ENCODE measurements around the gene MAGI2. TPM values are rescaled to one million over a fixed set of nuclear protein-coding genes. Genes with fewer than 3 reads are reported as not detected.

Gene MAGI2
- total RNA-seq, 1 experiment from 2014 or later = 14.3 TPM

DNA sequence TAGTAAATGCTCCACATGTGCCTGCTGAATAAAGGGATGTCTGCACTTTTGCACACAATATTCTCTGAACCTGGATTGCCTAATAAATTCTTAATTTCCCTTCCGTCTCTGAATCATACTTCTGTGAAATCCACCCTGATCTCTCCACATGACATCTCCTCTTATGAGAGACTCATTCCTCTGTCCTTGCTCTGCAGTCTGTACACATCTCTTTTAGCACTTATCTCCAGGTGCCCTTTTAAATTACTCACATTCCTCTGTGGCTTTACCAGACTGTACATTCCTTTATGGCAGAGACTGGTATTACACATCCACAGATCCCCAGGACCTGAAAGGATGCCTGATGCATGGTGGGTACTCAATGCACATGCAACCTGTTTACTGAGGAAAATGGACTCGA, 1127.3 kb downstream of the MAGI2 start:
- no peak overlapping the region for H3K23ac ChIP-seq (ENCODE audit: insufficient read length, low read depth, low read length)
- H3K79me2 ChIP-seq (ENCODE audit: insufficient read depth, low read length) = no peaks in the 10 kb centered on the region
- Mint-ChIP-seq H3K27me3 (ENCODE audit: low read depth) (no peaks in the 10 kb centered on the region), H3K36me3 (ENCODE audit: insufficient read depth in 1 of 3, low read depth in 3 of 3) (no peaks in the 10 kb centered on the region; a peak in 1 of 7 replicates), H3K4me1 (peaks cover 2 to 4% of the 10 kb centered on the region in 2 experiments; a peak in 2 of 4 replicates), H3K4me3 (no peak overlapping the region), H3K27ac (no peak overlapping the region), H3K9me3 (no peaks in the 10 kb centered on the region; a peak in 1 of 5 replicates)
- H3K4me1 ChIP-seq (ENCODE audit: insufficient read depth, low read length) = no peaks in the 10 kb centered on the region
- no peaks in the 10 kb centered on the region for H3K27me3 ChIP-seq (ENCODE audit: insufficient read depth, low read length)
- no peak overlapping the region for H3K14ac ChIP-seq (ENCODE audit: insufficient read depth, low read length)
- H4K20me1 ChIP-seq (ENCODE audit: control insufficient read depth, insufficient read depth, insufficient read length) = no peaks in the 10 kb centered on the region
- no peak overlapping the region for H3K4me2 ChIP-seq (ENCODE audit: insufficient read depth, insufficient read length, low read length)
- H2BK15ac ChIP-seq (ENCODE audit: low read depth, low read length) = no peak overlapping the region
- H3K18ac ChIP-seq (ENCODE audit: insufficient read length, low read depth, low read length) = no peak overlapping the region
- no peaks in the 10 kb centered on the region for H3K9me3 ChIP-seq (ENCODE audit: control insufficient read depth, low read depth, low read length)
- WGBS (ENCODE audit: extremely low coverage, insufficient read length, low lambda C conversion rate) = no CpG with 5 or more reads among the region's 2 CpGs
- H4K91ac ChIP-seq (ENCODE audit: insufficient read length, low read depth, low read length) = no peak overlapping the region
- no peak overlapping the region for H2BK5ac ChIP-seq (ENCODE audit: insufficient read length, low read length)
- no peak overlapping the region for H2BK12ac ChIP-seq (ENCODE audit: insufficient read length, low read depth, low read length)
- H3T11ph ChIP-seq (ENCODE audit: low read length) = no peak overlapping the region
- H3K4ac ChIP-seq (ENCODE audit: low read depth, low read length) = no peak overlapping the region
- no peak for DNase-seq
- no peak overlapping the region for H4K5ac ChIP-seq (ENCODE audit: insufficient read length, low read depth, low read length)
- H4K8ac ChIP-seq (replicated peaks; ENCODE audit: insufficient read length, low read depth, low read length) = no peak overlapping the region
- no peak for TF ChIP-seq CTCF (conservative IDR thresholded peaks at IDR 0.05)
- H3K56ac ChIP-seq (ENCODE audit: insufficient read length, low read depth, low read length) = no peak overlapping the region
- no peak overlapping the region for H2AK5ac ChIP-seq (ENCODE audit: insufficient read length, low read length)
- no peak overlapping the region for H3K27ac ChIP-seq (ENCODE audit: insufficient read length, low read depth, low read length)
- no peak overlapping the region for H2BK120ac ChIP-seq (ENCODE audit: low read depth, low read length, poor library complexity, severe bottlenecking)
- no peaks in the 10 kb centered on the region for H3K79me1 ChIP-seq (ENCODE audit: insufficient read depth, low read depth, low read length, poor library complexity, severe bottlenecking)
- H3K23me2 ChIP-seq (ENCODE audit: insufficient read length, low read depth, low read length, poor library complexity, severe bottlenecking) = no peaks in the 10 kb centered on the region
- H2BK20ac ChIP-seq (ENCODE audit: low read depth, low read length, poor library complexity, severe bottlenecking) = no peak overlapping the region
- H2AFZ ChIP-seq (ENCODE audit: low read length) = no peak overlapping the region
- H3K9ac ChIP-seq (ENCODE audit: extremely low read depth, insufficient read length, low read length) = no peak overlapping the region
